Measurements from ENCODE around the gene CCNC. TPM values are rescaled to one million over a fixed set of nuclear protein-coding genes. Genes with fewer than 3 reads are reported as not detected.

The CCNC gene
- total and polyA plus RNA-seq, 2 of the 13 experiments (the other 11 are each of a cell fraction or from before 2014, with no cell fraction given): 69.6 to 141 TPM

- no peak overlapping the region for H3K4me3 ChIP-seq (replicated peaks in 1 of 3; ENCODE audit: insufficient read depth in 1 of 3, low read depth in 2 of 3, low read length in 3 of 3)
- ATAC-seq: no peak
- H3K9ac ChIP-seq (ENCODE audit: insufficient read depth, low read depth, low read length): no peak overlapping the region
- no peak overlapping the region for H3K4me2 ChIP-seq (ENCODE audit: low read depth, low read length)
- in situ Hi-C loops (cut with HindIII; ENCODE audit: extremely low pct_ligation_motif_present, low pct_unique_long_range_greater_than_20kb) (no loop called here), intact Hi-C loops (cut with micrococcal nuclease; ENCODE audit: unreplicated experiment) (no loop called here)
- FAIRE-seq: no peak
- no peaks in the 10 kb centered on the region for H3K27me3 ChIP-seq (ENCODE audit: control insufficient read depth in 1 of 2, insufficient read depth in 2 of 2, low read length in 2 of 2)
- BruUV-seq (replicated peaks): no TSS peak
- no peaks in the 10 kb centered on the region for H3K79me2 ChIP-seq (ENCODE audit: insufficient read depth, low read length)
- peaks cover 5 to 17% of the 10 kb centered on the region in 2 experiments; a peak in 4 of 5 replicates for H3K36me3 ChIP-seq (replicated peaks in 1 of 2; ENCODE audit: control insufficient read depth in 1 of 2, insufficient read depth in 2 of 2, low read length in 2 of 2)
- ChIA-PET POLR2A (no interaction called here), CTCF (ENCODE audit: low intra/inter-chr PET ratio, low total read pairs) (no interaction called here)
- no peak overlapping the region for H2AFZ ChIP-seq (ENCODE audit: low read length)
- no peak for DNase-seq (ENCODE audit: low spot score)
- no peaks in the 10 kb centered on the region for H4K20me1 ChIP-seq (ENCODE audit: insufficient read depth, low read length)
- TF ChIP-seq ZBTB40 (IDR thresholded peaks at IDR 0.05) (no peak), ZBTB40 (CRISPR knock-in tag; IDR thresholded peaks at IDR 0.05) (no peak), ZNF75D (CRISPR knock-in tag; IDR thresholded peaks at IDR 0.05; ENCODE audit: borderline replicate concordance) (no peak), ZNF639 (CRISPR knock-in tag; conservative IDR thresholded peaks at IDR 0.05) (no peak), ZNF737 (CRISPR knock-in tag; IDR thresholded peaks at IDR 0.05; ENCODE audit: borderline replicate concordance) (no peak), EHMT2 (IDR thresholded peaks at IDR 0.05; ENCODE audit: borderline replicate concordance, low read depth, low read length) (no peak), NKX3-1 (CRISPR knock-in tag; IDR thresholded peaks at IDR 0.05) (no peak), SNAI1 (CRISPR knock-in tag; IDR thresholded peaks at IDR 0.05; ENCODE audit: borderline replicate concordance) (no peak), REXO4 (CRISPR knock-in tag; IDR thresholded peaks at IDR 0.05; ENCODE audit: borderline replicate concordance) (no peak), ZNF253 (CRISPR knock-in tag; IDR thresholded peaks at IDR 0.05; ENCODE audit: borderline replicate concordance) (no peak), HBP1 (CRISPR knock-in tag; IDR thresholded peaks at IDR 0.05; ENCODE audit: low read depth) (no peak), PCBP2 (optimal IDR thresholded peaks at IDR 0.05; ENCODE audit: low read depth, low read length, poor library complexity, severe bottlenecking) (no peak), RXRA (CRISPR knock-in tag; IDR thresholded peaks at IDR 0.05) (no peak)
- 96% methylated on average over 1 of the region's 1 CpG for WGBS (ENCODE audit: low lambda C conversion rate)
- H3K27ac ChIP-seq (ENCODE audit: extremely low read length, insufficient read depth, low read length): no peak overlapping the region
- H3K9me3 ChIP-seq (ENCODE audit: low read length): no peaks in the 10 kb centered on the region
- no peaks in the 10 kb centered on the region for H3K4me1 ChIP-seq (ENCODE audit: insufficient read depth, low read length)
Observed at GRCh38 chr6:99498421-99498820, 70.0 kb downstream of the CCNC start.
